22Rv1 (cell line): ENCODE data around the gene SEMA6C.

Experiments used
- CTCF ChIP-seq: fragments of 450-650 bp; IDR thresholded peaks from 2 replicates; pipeline ENCODE4 v1.5.1; 2017; ENCODE audit warnings: mild to moderate bottlenecking
- ZFX ChIP-seq: fragments of 450-650 bp; IDR thresholded peaks from 2 replicates; pipeline ENCODE4 v1.6.1; 2017; ENCODE audit warnings: antibody characterized with exemption, borderline replicate concordance

- TF ChIP-seq CTCF: no peak
- no peak for TF ChIP-seq ZFX
Measured at GRCh38 chr1:151130987-151131586, 15.3 kb downstream of the SEMA6C start.
